Mesothelial cell of epicardium (in vitro differentiated cells): ENCODE measurements around the gene PLEKHA5. TPM values are rescaled to one million over a fixed set of nuclear protein-coding genes. Genes with fewer than 3 reads are reported as not detected.

ENCODE experiments used
- DNase-seq, 2 experiments: peaks; one replicate each; pipeline ENCODE4 v3.0.0; 2021; ENCODE audit warnings: low spot score in 2 of 2; ENCODE audit not compliant: unreplicated experiment in 2 of 2
- H3K27ac Mint-ChIP-seq: 2 replicates; pipeline ENCODE4 v1.8.0; 2021; ENCODE audit warnings: mixed read lengths
- H3K27me3 Mint-ChIP-seq: 2 replicates; pipeline ENCODE4 v1.8.0; 2021; ENCODE audit warnings: low read depth, mixed read lengths
- H3K36me3 Mint-ChIP-seq: 2 replicates; pipeline ENCODE4 v1.8.0; 2021; ENCODE audit warnings: mixed read lengths
- H3K4me1 Mint-ChIP-seq: 2 replicates; pipeline ENCODE4 v1.8.0; 2021; ENCODE audit warnings: mixed read lengths
- H3K4me3 Mint-ChIP-seq: 2 replicates; pipeline ENCODE4 v1.8.0; 2021; ENCODE audit warnings: mild to moderate bottlenecking, moderate library complexity, mixed read lengths
- H3K9me3 Mint-ChIP-seq: 2 replicates; pipeline ENCODE4 v1.8.0; 2021; ENCODE audit warnings: mixed read lengths
- total RNA-seq: library from RNA; stranded (reverse); gene quantifications from 3 replicates; pipeline ENCODE4 v1.2.1, GENCODE V29; 2021
- TF ChIP-seq, protein P1 (sequence below): fragments of 200-600 bp; sonication (generic); IDR thresholded peaks from one replicate; pipeline ENCODE4 v1.5.0; 2021; ENCODE audit warnings: antibody characterized with exemption; ENCODE audit not compliant: unreplicated experiment

The PLEKHA5 gene
- total RNA-seq, 1 donor from 2014 or later: 52.0 TPM

DNA sequence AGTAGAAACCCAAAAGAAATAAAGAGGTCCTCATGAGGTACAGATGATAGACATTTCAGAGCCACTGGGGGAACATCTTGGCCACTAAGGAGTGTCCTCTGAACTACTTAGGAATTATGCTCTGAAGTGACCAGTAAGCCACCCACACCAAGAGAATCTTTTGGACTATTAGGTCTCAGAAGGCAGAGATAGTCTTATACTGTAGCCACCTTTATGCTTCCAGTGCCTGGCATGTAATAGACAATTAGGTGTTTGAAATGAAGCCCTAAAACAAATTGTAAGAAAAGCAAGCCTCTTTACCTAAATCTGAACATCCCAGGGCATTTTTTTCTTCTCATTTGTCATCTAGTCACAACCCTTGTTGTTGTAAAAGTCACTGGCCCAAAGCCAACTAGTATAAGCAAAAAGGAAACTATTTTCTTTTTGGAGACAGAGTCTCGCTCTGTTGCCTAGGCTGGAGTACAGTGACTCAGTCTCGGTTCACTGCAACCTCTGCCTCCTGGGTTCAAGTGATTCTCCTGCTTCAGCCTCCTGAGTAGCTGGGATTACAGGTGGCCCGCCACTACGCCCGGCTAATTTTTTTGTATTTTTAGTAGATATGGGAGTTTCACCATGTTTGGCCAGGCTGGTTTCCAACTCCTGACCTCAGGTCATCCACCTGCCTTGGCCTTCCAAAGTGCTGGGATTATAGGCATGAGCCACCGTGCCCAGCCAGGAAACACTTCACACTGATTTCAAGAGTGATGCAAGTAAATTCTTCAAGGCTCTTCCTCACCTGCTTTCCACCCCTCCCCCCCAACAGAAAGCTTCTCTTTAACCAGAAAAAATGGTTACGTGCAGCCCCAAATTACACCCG lies 11.1 kb downstream of the PLEKHA5 start:
- H3K27me3 Mint-ChIP-seq: no peaks in the 10 kb centered on the region

DNA sequence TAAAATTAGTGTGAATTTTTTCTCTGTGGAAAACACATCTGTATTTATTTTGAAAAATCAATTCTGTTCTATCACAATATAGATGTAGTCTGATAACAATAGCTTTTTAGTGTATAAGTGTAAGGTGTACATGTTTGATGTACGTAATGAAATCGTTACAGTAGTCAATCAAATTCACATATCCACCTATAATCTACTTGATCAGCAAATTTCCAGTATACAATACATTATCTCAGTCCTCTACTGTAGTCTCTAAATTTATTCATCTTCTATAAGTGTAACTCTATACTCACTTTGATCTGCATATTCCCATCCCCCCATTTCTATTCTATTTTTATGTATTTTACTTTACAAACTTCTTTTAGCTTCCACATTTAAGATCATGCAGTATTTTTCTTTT lies 13.0 kb downstream of the PLEKHA5 start:
- TF ChIP-seq, protein P1, sequence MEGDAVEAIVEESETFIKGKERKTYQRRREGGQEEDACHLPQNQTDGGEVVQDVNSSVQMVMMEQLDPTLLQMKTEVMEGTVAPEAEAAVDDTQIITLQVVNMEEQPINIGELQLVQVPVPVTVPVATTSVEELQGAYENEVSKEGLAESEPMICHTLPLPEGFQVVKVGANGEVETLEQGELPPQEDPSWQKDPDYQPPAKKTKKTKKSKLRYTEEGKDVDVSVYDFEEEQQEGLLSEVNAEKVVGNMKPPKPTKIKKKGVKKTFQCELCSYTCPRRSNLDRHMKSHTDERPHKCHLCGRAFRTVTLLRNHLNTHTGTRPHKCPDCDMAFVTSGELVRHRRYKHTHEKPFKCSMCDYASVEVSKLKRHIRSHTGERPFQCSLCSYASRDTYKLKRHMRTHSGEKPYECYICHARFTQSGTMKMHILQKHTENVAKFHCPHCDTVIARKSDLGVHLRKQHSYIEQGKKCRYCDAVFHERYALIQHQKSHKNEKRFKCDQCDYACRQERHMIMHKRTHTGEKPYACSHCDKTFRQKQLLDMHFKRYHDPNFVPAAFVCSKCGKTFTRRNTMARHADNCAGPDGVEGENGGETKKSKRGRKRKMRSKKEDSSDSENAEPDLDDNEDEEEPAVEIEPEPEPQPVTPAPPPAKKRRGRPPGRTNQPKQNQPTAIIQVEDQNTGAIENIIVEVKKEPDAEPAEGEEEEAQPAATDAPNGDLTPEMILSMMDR: no peak
- no peaks in the 10 kb centered on the region for H3K27me3 Mint-ChIP-seq
- peaks cover 29% of the 10 kb centered on the region for H3K4me1 Mint-ChIP-seq
- H3K27ac Mint-ChIP-seq: no peak overlapping the region
- peaks cover 23% of the 10 kb centered on the region for H3K36me3 Mint-ChIP-seq
- no peaks in the 10 kb centered on the region for H3K9me3 Mint-ChIP-seq
- no peak overlapping the region for H3K4me3 Mint-ChIP-seq
- no peak for DNase-seq

More for the DNA sequence above, 11.1 kb downstream of the PLEKHA5 start:
- Mint-ChIP-seq H3K4me1 (peaks cover 29% of the 10 kb centered on the region), H3K9me3 (no peaks in the 10 kb centered on the region), H3K27ac (no peak overlapping the region), H3K36me3 (peaks cover 27% of the 10 kb centered on the region), H3K4me3 (no peak overlapping the region)
- TF ChIP-seq, protein P1: no peak
- no peak for DNase-seq

DNA sequence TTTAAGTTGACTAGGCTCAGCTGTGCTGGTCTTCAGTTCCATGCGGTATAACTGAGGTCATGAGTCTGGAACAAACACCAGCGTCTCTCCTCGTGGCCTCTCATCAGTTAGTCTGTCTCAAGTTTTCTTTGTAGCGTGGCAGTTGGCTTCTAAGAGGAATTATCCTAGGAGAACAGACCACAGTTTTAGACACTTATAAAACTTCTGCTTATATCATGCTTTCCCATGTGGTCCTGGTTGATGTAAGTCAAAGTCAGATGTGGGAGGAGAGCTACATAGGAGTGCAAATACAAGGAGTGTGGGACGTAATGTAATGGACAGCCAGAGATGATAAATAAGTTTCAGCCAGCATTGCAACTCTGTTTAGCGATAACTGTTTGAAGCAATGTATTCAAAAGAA lies 14.8 kb downstream of the PLEKHA5 start:
- Mint-ChIP-seq H3K27me3 (no peaks in the 10 kb centered on the region), H3K4me3 (no peak overlapping the region), H3K36me3 (peaks cover 22% of the 10 kb centered on the region), H3K27ac (no peak overlapping the region), H3K4me1 (peaks cover 21% of the 10 kb centered on the region), H3K9me3 (no peaks in the 10 kb centered on the region)
- DNase-seq: no peak
- TF ChIP-seq, protein P1: no peak

DNA sequence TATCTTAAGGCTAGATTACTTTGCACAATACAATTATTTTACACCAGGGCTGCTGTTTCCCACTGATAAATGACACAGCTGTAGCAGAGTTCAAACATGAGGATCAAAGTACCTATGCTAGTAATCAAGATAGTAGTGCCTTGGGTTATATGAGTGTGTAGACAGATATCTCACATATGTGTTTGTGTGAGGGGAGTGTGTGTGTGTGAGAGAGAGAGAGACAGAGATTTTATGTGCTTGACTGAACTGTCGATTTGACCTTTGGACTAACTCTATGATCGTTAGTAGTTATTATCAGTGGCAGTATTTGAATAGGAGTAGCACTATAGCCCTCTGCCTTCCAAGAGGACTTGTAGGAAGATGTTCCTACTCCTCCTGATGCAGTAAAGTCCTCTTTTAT lies 15.5 kb downstream of the PLEKHA5 start:
- Mint-ChIP-seq H3K36me3 (peaks cover 25% of the 10 kb centered on the region), H3K4me3 (no peak overlapping the region), H3K27ac (no peak overlapping the region), H3K9me3 (peaks cover 4% of the 10 kb centered on the region), H3K27me3 (no peaks in the 10 kb centered on the region), H3K4me1 (peaks cover 14% of the 10 kb centered on the region)
- TF ChIP-seq, protein P1: no peak
- DNase-seq: no peak

DNA sequence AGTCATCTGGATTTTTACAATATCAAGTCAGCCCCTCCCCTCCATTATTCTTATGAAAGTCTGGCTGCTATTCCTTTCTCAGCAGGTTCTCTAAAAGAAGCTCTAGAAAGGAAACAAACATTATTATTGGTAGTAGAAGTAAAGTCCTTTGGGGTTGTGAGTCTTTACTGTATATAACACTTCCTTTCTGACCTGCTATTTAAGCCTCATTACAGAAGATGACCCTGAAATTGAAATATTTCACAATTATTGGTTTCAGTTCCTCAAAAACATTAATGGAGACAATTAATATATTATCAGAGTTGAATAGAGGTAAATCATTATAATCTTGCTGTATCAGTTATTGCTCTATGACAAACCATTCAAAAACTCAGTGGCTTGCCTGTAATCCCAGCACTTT lies 19.3 kb downstream of the PLEKHA5 start:
- no peak for DNase-seq
- Mint-ChIP-seq H3K4me1 (peaks cover 7% of the 10 kb centered on the region), H3K36me3 (peaks cover 33% of the 10 kb centered on the region), H3K9me3 (peaks cover 10% of the 10 kb centered on the region), H3K27me3 (no peaks in the 10 kb centered on the region), H3K27ac (no peak overlapping the region), H3K4me3 (no peak overlapping the region)
- TF ChIP-seq, protein P1: no peak
